ENCODE measurements around the gene VDR.

DNA sequence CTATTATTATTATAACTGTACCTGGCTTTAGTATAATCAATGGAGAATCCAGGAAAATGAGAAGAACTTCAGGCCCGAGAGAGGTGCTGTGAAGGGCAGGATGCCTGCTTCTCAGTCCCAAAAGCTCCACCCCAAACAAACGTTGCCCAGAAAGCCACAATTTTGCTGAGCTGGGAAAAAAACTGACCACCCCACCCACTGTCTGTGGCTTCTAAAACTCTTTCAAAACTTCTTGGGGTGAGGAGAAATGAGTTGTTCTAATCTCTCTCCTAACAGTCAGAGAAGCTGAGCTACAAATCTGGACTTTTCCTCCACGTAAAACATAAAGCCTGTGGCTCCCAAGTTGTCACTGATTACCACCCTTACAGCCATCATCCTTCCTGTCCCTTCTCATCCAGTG lies 13.4 kb downstream of the VDR start:
- TF ChIP-seq, protein P1, sequence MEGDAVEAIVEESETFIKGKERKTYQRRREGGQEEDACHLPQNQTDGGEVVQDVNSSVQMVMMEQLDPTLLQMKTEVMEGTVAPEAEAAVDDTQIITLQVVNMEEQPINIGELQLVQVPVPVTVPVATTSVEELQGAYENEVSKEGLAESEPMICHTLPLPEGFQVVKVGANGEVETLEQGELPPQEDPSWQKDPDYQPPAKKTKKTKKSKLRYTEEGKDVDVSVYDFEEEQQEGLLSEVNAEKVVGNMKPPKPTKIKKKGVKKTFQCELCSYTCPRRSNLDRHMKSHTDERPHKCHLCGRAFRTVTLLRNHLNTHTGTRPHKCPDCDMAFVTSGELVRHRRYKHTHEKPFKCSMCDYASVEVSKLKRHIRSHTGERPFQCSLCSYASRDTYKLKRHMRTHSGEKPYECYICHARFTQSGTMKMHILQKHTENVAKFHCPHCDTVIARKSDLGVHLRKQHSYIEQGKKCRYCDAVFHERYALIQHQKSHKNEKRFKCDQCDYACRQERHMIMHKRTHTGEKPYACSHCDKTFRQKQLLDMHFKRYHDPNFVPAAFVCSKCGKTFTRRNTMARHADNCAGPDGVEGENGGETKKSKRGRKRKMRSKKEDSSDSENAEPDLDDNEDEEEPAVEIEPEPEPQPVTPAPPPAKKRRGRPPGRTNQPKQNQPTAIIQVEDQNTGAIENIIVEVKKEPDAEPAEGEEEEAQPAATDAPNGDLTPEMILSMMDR (IDR thresholded peaks at IDR 0.05 in 8 of 11, conservative IDR thresholded peaks at IDR 0.05 in 3 of 11): no peak
- TF ChIP-seq POLR2A (IDR thresholded peaks at IDR 0.05): no peak

All from spleen (tissue), 7 donors.